Endothelial cell of umbilical vein (primary cell): ENCODE data around the gene WDHD1. TPM values are rescaled to one million over a fixed set of nuclear protein-coding genes. Genes with fewer than 3 reads are reported as not detected.

Experiments used
- BruUV-seq: library from RNA; stranded (reverse); fragments of 400-500 nt; replicated peaks from 2 replicates; lab custom pipeline; 2021; lab: Mats Ljungman, UMichigan
- CTCF ChIA-PET: fragments of 300-600, 350-600 bp; sonication (Branson Sonifier 250); formaldehyde crosslinking; loops from one replicate; lab custom pipeline; 2021; ENCODE audit warnings: antibody characterized with exemption, inconsistent platforms; lab: Charles Lee
- POLR2A ChIA-PET: fragments of 300-600, 350-600 bp; sonication (Branson Sonifier 250); formaldehyde crosslinking; loops from one replicate; lab custom pipeline; 2021; ENCODE audit warnings: antibody characterized with exemption, inconsistent platforms; lab: Charles Lee
- DNase-seq: peaks from one replicate; pipeline ENCODE4 v3.0.0-alpha.2; 2011; ENCODE audit warnings: low read depth, low spot score
- FAIRE-seq: peaks from 2 replicates; lab custom pipeline; 2011; peaks lifted over from hg19 to GRCh38; lab: Jason Lieb, UNC
- H2AFZ ChIP-seq: 2 replicates; pipeline ENCODE4 v1.6.0; 2012; ENCODE audit warnings: low read depth, low read length, control low read depth, inconsistent platforms
- H3K27ac ChIP-seq: 2 replicates; pipeline ENCODE4 v1.5.1; 2011; ENCODE audit warnings: low read depth, mild to moderate bottlenecking, control low read depth, low read length, moderate library complexity; ENCODE audit not compliant: insufficient read depth
- H3K27me3 ChIP-seq, 2 experiments: 2 replicates each; pipeline versions ENCODE4 v1.6.0 to v1.6.1; 2011; ENCODE audit warnings: low read length in 2 of 2, mixed read lengths in 1 of 2; ENCODE audit not compliant: control insufficient read depth in 2 of 2, insufficient read depth in 2 of 2
- H3K36me3 ChIP-seq, 2 experiments: 2 replicates in 1 of 2; 3 replicates in 1 of 2; pipeline ENCODE4 v1.5.1; 2011; ENCODE audit warnings: low read length in 2 of 2, mild to moderate bottlenecking in 1 of 2, moderate library complexity in 1 of 2; ENCODE audit not compliant: control insufficient read depth in 2 of 2, insufficient read depth in 2 of 2; ENCODE audit errors: extremely low read depth in 1 of 2
- H3K4me1 ChIP-seq: 3 replicates; pipeline ENCODE4 v1.5.1; 2011; ENCODE audit warnings: mild to moderate bottlenecking, low read length; ENCODE audit not compliant: control insufficient read depth, insufficient read depth; ENCODE audit errors: extremely low read depth
- H3K4me2 ChIP-seq: 2 replicates; pipeline ENCODE4 v1.6.1; 2011; ENCODE audit warnings: low read length, control low read depth, mixed read lengths; ENCODE audit not compliant: insufficient read depth
- H3K4me3 ChIP-seq, 3 experiments: fragments of 200-600 bp in 1 of 3; sonication (generic), shearing (Covaris generic) in 1 of 3; replicated peaks in 1 of 3; 2 replicates each; pipeline ENCODE4 v1.5.1; 2011 to 2016; ENCODE audit warnings: control low read depth in 3 of 3, low read length in 3 of 3, mild to moderate bottlenecking in 2 of 3, inconsistent platforms in 1 of 3, low read depth in 1 of 3, moderate library complexity in 1 of 3; ENCODE audit not compliant: insufficient read depth in 1 of 3
- H3K79me2 ChIP-seq: 2 replicates; pipeline ENCODE4 v1.6.0; 2012; ENCODE audit warnings: low read length, inconsistent platforms; ENCODE audit not compliant: control insufficient read depth, insufficient read depth
- H3K9ac ChIP-seq: replicated peaks from 2 replicates; pipeline ENCODE3; 2011; ENCODE audit warnings: low read length, control low read depth; ENCODE audit not compliant: insufficient read depth; ENCODE audit errors: extremely low read depth
- H3K9me1 ChIP-seq: replicated peaks from 3 replicates; pipeline ENCODE4 v1.6.0; 2011; ENCODE audit warnings: mild to moderate bottlenecking, low read length; ENCODE audit not compliant: control insufficient read depth, insufficient read depth; ENCODE audit errors: extremely low read depth
- H3K9me3 ChIP-seq: replicated peaks from 2 replicates; pipeline ENCODE4 v1.5.1; 2012; ENCODE audit warnings: low read length, inconsistent platforms; ENCODE audit not compliant: control insufficient read depth, insufficient read depth
- H4K20me1 ChIP-seq: replicated peaks from 2 replicates; pipeline ENCODE3; 2011; ENCODE audit warnings: mild to moderate bottlenecking, low read length; ENCODE audit not compliant: control insufficient read depth, insufficient read depth; ENCODE audit errors: extremely low read depth
- CTCF ChIP-seq, 2 donors: IDR thresholded peaks; 1 replicate in 1 of 2; 2 replicates in 1 of 2; pipeline ENCODE4 v1.5.1; 2011; ENCODE audit warnings: low read length in 2 of 2, mild to moderate bottlenecking in 2 of 2, moderate library complexity in 2 of 2, control low read depth in 1 of 2, inconsistent platforms in 1 of 2, low read depth in 1 of 2; ENCODE audit not compliant: insufficient read depth in 1 of 2; ENCODE audit errors: extremely low read depth in 1 of 2
- EZH2 ChIP-seq: IDR thresholded peaks from 2 replicates; pipeline ENCODE4 v1.6.1; 2012; ENCODE audit warnings: borderline replicate concordance, low read depth, mild to moderate bottlenecking, moderate library complexity, low read length, inconsistent platforms; ENCODE audit not compliant: severe bottlenecking
- FOS ChIP-seq: IDR thresholded peaks from 2 replicates; pipeline ENCODE4 v1.6.1; 2011; ENCODE audit warnings: mild to moderate bottlenecking, low read length, moderate library complexity, borderline replicate concordance; ENCODE audit not compliant: insufficient read depth
- GATA2 ChIP-seq: IDR thresholded peaks from 2 replicates; pipeline ENCODE4 v1.7.0; 2011; ENCODE audit warnings: low read depth, mild to moderate bottlenecking, moderate library complexity, mixed read lengths, low read length; ENCODE audit not compliant: insufficient read length, insufficient read depth
- JUN ChIP-seq: IDR thresholded peaks from 2 replicates; pipeline ENCODE4 v1.6.1; 2011; ENCODE audit warnings: borderline replicate concordance, low read depth; ENCODE audit not compliant: insufficient read length, insufficient read depth
- MAX ChIP-seq: IDR thresholded peaks from 2 replicates; pipeline ENCODE4 v1.6.1; 2011; ENCODE audit not compliant: insufficient read depth, insufficient read length
- MYC ChIP-seq: IDR thresholded peaks from one replicate; pipeline ENCODE4 v1.6.1; 2011; ENCODE audit warnings: mild to moderate bottlenecking, low read depth, low read length
- POLR2A ChIP-seq: IDR thresholded peaks from 2 replicates; pipeline ENCODE4 v1.6.1; 2012; ENCODE audit warnings: low read depth, mild to moderate bottlenecking, control low read depth, low read length
- POLR2AphosphoS5 ChIP-seq: IDR thresholded peaks from 2 replicates; pipeline ENCODE4 v1.6.1; 2012; ENCODE audit warnings: low read depth, mild to moderate bottlenecking, control low read depth, low read length, moderate library complexity; ENCODE audit not compliant: insufficient read depth
- dilution Hi-C: fragments of 300-500 bp; cut with MboI; formaldehyde crosslinking; loops from one replicate; pipeline ENCODE4 v1.15.0; 2019; ENCODE audit warnings: low sequenced_read_pairs; ENCODE audit not compliant: extremely low pct_ligation_motif_present
- intact Hi-C: fragments of 100-400 bp; cut with micrococcal nuclease; formaldehyde crosslinking; loops from one replicate; pipeline ENCODE4 v1.10.0; 2022
- polyA plus RNA-seq, 4 experiments: library from polyadenylated mRNA; depleted of rRNA in 3 of 4; stranded (reverse) in 3 of 4; unstranded in 1 of 4; fragments of >200 nt; gene quantifications; 2 replicates each; pipeline versions ENCODE4 v1.2.1 to v1.2.3, GENCODE V29; 2011 to 2012; ENCODE audit warnings: missing spikeins in 1 of 4
- total RNA-seq: library from RNA; stranded (reverse); gene quantifications from 2 replicates; pipeline ENCODE4 v1.2.3, GENCODE V29; 2021

WDHD1 gene
- total and polyA plus RNA-seq, 2 donors (not counting 3 experiments of a cell fraction or from before 2014, with no cell fraction given): 3.1 to 22.5 TPM

- Histone ChIP-seq H3K4me1 (no peaks in the 10 kb centered on the region), H3K4me3 (no peak overlapping the region), H3K27ac (no peak overlapping the region), H3K27me3 (no peaks in the 10 kb centered on the region), H3K9me1 (no peaks in the 10 kb centered on the region), H3K4me2 (no peak overlapping the region), H2AFZ (no peak overlapping the region), H3K79me2 (peaks cover 7% of the 10 kb centered on the region), H3K9ac (no peak overlapping the region), H3K36me3 (no peaks in the 10 kb centered on the region), H3K9me3 (no peaks in the 10 kb centered on the region), H4K20me1 (no peaks in the 10 kb centered on the region)
- TF ChIP-seq MYC: no peak
- no peak for TF ChIP-seq POLR2AphosphoS5
- TF ChIP-seq POLR2A: no peak
- no peak for TF ChIP-seq EZH2
- no peak for TF ChIP-seq GATA2
- no peak for TF ChIP-seq CTCF (IDR thresholded peaks at IDR 0.05; ENCODE audit: extremely low read depth in 1 of 2, insufficient read depth in 1 of 2, low read depth in 1 of 2, low read length in 2 of 2)
- no peak for TF ChIP-seq JUN
- TF ChIP-seq MAX: no peak
- no peak for TF ChIP-seq FOS
- ChIA-PET CTCF (interaction anchor here (1.3 to 2.4 kb wide), 2 partner anchors 12 to 36 kb away, joined by 3 to 9 read pairs; partner anchors contain the start of genes MAPK1IP1L, SOCS4 and WDHD1), POLR2A (no interaction called here)
- no peak for DNase-seq
- dilution Hi-C loops (no loop called here), intact Hi-C loops (no loop called here)
- no peak for FAIRE-seq
- no TSS peak for BruUV-seq
These were observed 11.9 kb downstream of the WDHD1 start for GRCh38 chr14:55015006-55015405.
